Measurements from ENCODE around the gene CSTF1.

The CSTF1 gene

DNA sequence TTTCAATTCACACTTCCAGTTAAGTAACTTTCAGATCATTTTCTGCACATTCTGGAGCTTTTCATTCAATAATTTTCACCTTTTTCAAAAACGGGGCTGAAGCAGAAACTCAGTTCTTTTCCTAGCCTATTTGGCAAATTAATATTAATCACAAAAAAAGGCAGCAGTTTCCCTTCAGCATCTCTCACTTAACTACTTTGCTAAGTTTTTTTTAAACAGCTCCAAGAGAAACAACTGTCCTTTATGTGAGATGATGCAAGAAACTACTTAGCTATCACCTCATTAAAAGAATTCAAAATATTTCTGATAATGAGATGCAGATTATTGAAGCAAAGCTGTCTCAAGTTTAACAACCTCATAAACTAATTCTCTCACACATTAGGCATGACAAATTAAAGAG lies 31.4 kb downstream of the CSTF1 start:
- Histone ChIP-seq H3K4me1 (ENCODE audit: low read length) (peaks cover 11% of the 10 kb centered on the region), H4K20me1 (ENCODE audit: insufficient read depth, low read length) (no peaks in the 10 kb centered on the region), H2AFZ (ENCODE audit: low read depth, low read length) (no peak overlapping the region), H3K4me3 (ENCODE audit: low read length) (no peak overlapping the region), H3K36me3 (replicated peaks; ENCODE audit: low read depth, low read length) (peaks cover 12% of the 10 kb centered on the region), H3K79me2 (ENCODE audit: low read length) (no peaks in the 10 kb centered on the region), H3K27ac (ENCODE audit: low read length) (no peak overlapping the region), H3K4me2 (ENCODE audit: low read length) (no peak overlapping the region), H3K9me3 (ENCODE audit: insufficient read depth, low read length) (no peaks in the 10 kb centered on the region), H3K27me3 (ENCODE audit: low read depth, low read length) (no peaks in the 10 kb centered on the region), H3K9ac (ENCODE audit: low read length) (no peak overlapping the region)
- no peak for TF ChIP-seq EZH2phosphoT487 (IDR thresholded peaks at IDR 0.05; ENCODE audit: low read depth)
- no peak for TF ChIP-seq CTCF (IDR thresholded peaks at IDR 0.05; ENCODE audit: low read depth, low read length)

DNA sequence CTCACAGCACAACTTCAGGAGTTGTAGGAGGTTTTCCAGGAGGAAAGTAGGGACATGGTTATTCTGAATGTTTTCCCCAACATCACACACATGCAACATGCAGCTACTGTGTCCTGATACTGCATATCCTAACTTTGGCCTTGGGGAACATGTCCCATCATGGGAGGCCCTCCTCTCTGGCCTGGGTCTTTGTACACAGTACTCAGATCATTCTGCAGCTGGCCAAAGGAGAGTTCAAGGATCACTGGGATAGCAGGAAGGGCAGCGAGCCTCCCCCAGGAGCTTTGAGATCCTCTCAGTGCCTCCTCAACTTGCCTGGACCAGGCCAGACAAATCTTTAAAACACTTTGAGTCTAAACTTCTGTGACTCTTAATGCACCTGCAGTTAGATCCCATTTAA lies 32.5 kb downstream of the CSTF1 start:
- H3K79me2 ChIP-seq (ENCODE audit: low read length): no peaks in the 10 kb centered on the region
- H3K27me3 ChIP-seq (ENCODE audit: low read depth, low read length): no peaks in the 10 kb centered on the region
- H3K4me1 ChIP-seq (ENCODE audit: low read length): peaks cover 22% of the 10 kb centered on the region
- no peak overlapping the region for H3K27ac ChIP-seq (ENCODE audit: low read length)
- no peak overlapping the region for H2AFZ ChIP-seq (ENCODE audit: low read depth, low read length)
- H3K4me2 ChIP-seq (ENCODE audit: low read length): no peak overlapping the region
- H3K36me3 ChIP-seq (replicated peaks; ENCODE audit: low read depth, low read length): peaks cover 6% of the 10 kb centered on the region
- no peaks in the 10 kb centered on the region for H3K9me3 ChIP-seq (ENCODE audit: insufficient read depth, low read length)
- no peak for TF ChIP-seq EZH2phosphoT487 (IDR thresholded peaks at IDR 0.05; ENCODE audit: low read depth)
- no peak overlapping the region for H3K9ac ChIP-seq (ENCODE audit: low read length)
- H3K4me3 ChIP-seq (ENCODE audit: low read length): no peak overlapping the region
- no peaks in the 10 kb centered on the region for H4K20me1 ChIP-seq (ENCODE audit: insufficient read depth, low read length)

GRCh38 chr20:56426026-56426425 lies 33.6 kb downstream of the CSTF1 start:
- Histone ChIP-seq H3K4me3 (ENCODE audit: low read length) (no peak overlapping the region), H3K4me2 (ENCODE audit: low read length) (no peak overlapping the region), H3K27me3 (ENCODE audit: low read depth, low read length) (no peaks in the 10 kb centered on the region), H3K79me2 (ENCODE audit: low read length) (no peaks in the 10 kb centered on the region), H3K36me3 (replicated peaks; ENCODE audit: low read depth, low read length) (peaks cover 3% of the 10 kb centered on the region), H3K27ac (ENCODE audit: low read length) (no peak overlapping the region), H2AFZ (ENCODE audit: low read depth, low read length) (no peak overlapping the region), H3K9ac (ENCODE audit: low read length) (no peak overlapping the region), H3K4me1 (ENCODE audit: low read length) (peaks cover 24% of the 10 kb centered on the region), H3K9me3 (ENCODE audit: insufficient read depth, low read length) (no peaks in the 10 kb centered on the region), H4K20me1 (ENCODE audit: insufficient read depth, low read length) (no peaks in the 10 kb centered on the region)
- no peak for TF ChIP-seq CTCF (IDR thresholded peaks at IDR 0.05; ENCODE audit: low read depth, low read length)
- no peak for TF ChIP-seq EZH2phosphoT487 (IDR thresholded peaks at IDR 0.05; ENCODE audit: low read depth)

GRCh38 chr20:56426926-56427325 lies 34.5 kb downstream of the CSTF1 start:
- Histone ChIP-seq H3K4me2 (ENCODE audit: low read length) (no peak overlapping the region), H3K4me1 (ENCODE audit: low read length) (peaks cover 26% of the 10 kb centered on the region), H3K9me3 (ENCODE audit: insufficient read depth, low read length) (no peaks in the 10 kb centered on the region), H3K4me3 (ENCODE audit: low read length) (no peak overlapping the region), H4K20me1 (ENCODE audit: insufficient read depth, low read length) (no peaks in the 10 kb centered on the region), H3K27me3 (ENCODE audit: low read depth, low read length) (no peaks in the 10 kb centered on the region), H2AFZ (ENCODE audit: low read depth, low read length) (no peak overlapping the region), H3K9ac (ENCODE audit: low read length) (no peak overlapping the region), H3K27ac (ENCODE audit: low read length) (no peak overlapping the region), H3K36me3 (replicated peaks; ENCODE audit: low read depth, low read length) (peaks cover 3% of the 10 kb centered on the region), H3K79me2 (ENCODE audit: low read length) (no peaks in the 10 kb centered on the region)
- TF ChIP-seq CTCF (IDR thresholded peaks at IDR 0.05; ENCODE audit: low read depth, low read length) (no peak), EZH2phosphoT487 (IDR thresholded peaks at IDR 0.05; ENCODE audit: low read depth) (no peak)

GRCh38 chr20:56427797-56428196 lies 35.4 kb downstream of the CSTF1 start:
- peaks cover 31% of the 10 kb centered on the region for H3K4me1 ChIP-seq (ENCODE audit: low read length)
- H3K9ac ChIP-seq (ENCODE audit: low read length): no peak overlapping the region
- no peak overlapping the region for H3K4me3 ChIP-seq (ENCODE audit: low read length)
- no peaks in the 10 kb centered on the region for H3K27me3 ChIP-seq (ENCODE audit: low read depth, low read length)
- no peak overlapping the region for H2AFZ ChIP-seq (ENCODE audit: low read depth, low read length)
- H3K79me2 ChIP-seq (ENCODE audit: low read length): no peaks in the 10 kb centered on the region
- H3K9me3 ChIP-seq (ENCODE audit: insufficient read depth, low read length): no peaks in the 10 kb centered on the region
- TF ChIP-seq CTCF (IDR thresholded peaks at IDR 0.05; ENCODE audit: low read depth, low read length): no peak
- TF ChIP-seq EZH2phosphoT487 (IDR thresholded peaks at IDR 0.05; ENCODE audit: low read depth): no peak
- peaks cover 3% of the 10 kb centered on the region for H3K36me3 ChIP-seq (replicated peaks; ENCODE audit: low read depth, low read length)
- no peak overlapping the region for H3K27ac ChIP-seq (ENCODE audit: low read length)
- no peaks in the 10 kb centered on the region for H4K20me1 ChIP-seq (ENCODE audit: insufficient read depth, low read length)
- no peak overlapping the region for H3K4me2 ChIP-seq (ENCODE audit: low read length)

Measured in OCI-LY3 (cell line).